GM18519 (cell line): ENCODE measurements around the gene PRRT2.
"Not testable (repeated sequence)": the region's sequence is repeated elsewhere in the genome, so short reads cannot be mapped to it uniquely, and the experiment has no call there.

Experiments used
- ATAC-seq: cut with Tn5 transposase; IDR thresholded peaks from one replicate; pipeline ENCODE4 v1.9.1; 2021; ENCODE audit warnings: mild to moderate bottlenecking, moderate library complexity; ENCODE audit not compliant: unreplicated experiment, low FRiP score

Gene PRRT2

GRCh38 chr16:29811896-29812665 lies at the start of gene PRRT2:
Gene PRRT2, plus strand, starts transcription at chr16:29812193. Its CDS starts 862 bp downstream, at chr16:29813055.
- no peak for ATAC-seq

- no peak for ATAC-seq
These were observed 48.7 kb upstream of the PRRT2 start for GRCh38 chr16:29763326-29763725.

GRCh38 chr16:29765167-29766032 lies 46.6 kb upstream of the PRRT2 start:
- ATAC-seq: no peak

- ATAC-seq: no peak
These were observed 45.4 kb upstream of the PRRT2 start for GRCh38 chr16:29766571-29766970.

- ATAC-seq: no peak
These were observed 44.9 kb upstream of the PRRT2 start for GRCh38 chr16:29767062-29767461.

- ATAC-seq: no peak
These were observed 42.5 kb upstream of the PRRT2 start for GRCh38 chr16:29769507-29769906.

- no peak for ATAC-seq
These were observed 41.6 kb upstream of the PRRT2 start for GRCh38 chr16:29770250-29770929.

GRCh38 chr16:29772330-29772729 lies 39.7 kb upstream of the PRRT2 start:
- ATAC-seq: not testable (repeated sequence)

- no peak for ATAC-seq
These were observed 37.3 kb upstream of the PRRT2 start for GRCh38 chr16:29774730-29775129.

GRCh38 chr16:29775742-29776408 lies 36.1 kb upstream of the PRRT2 start:
- ATAC-seq: no peak

GRCh38 chr16:29777576-29778350 lies 34.2 kb upstream of the PRRT2 start, which contains the start of gene ZG16:
Gene ZG16, plus strand, starts transcription at chr16:29778256. Its CDS starts 1,011 bp downstream, at chr16:29779267.
- no peak for ATAC-seq

- no peak for ATAC-seq
These were observed 32.5 kb upstream of the PRRT2 start for GRCh38 chr16:29779474-29779873.

GRCh38 chr16:29783094-29783953 lies 28.7 kb upstream of the PRRT2 start:
- not testable (repeated sequence) for ATAC-seq

GRCh38 chr16:29784157-29784556 lies 27.8 kb upstream of the PRRT2 start:
- ATAC-seq: no peak

GRCh38 chr16:29784901-29785500 lies 27.0 kb upstream of the PRRT2 start:
- ATAC-seq: no peak

- not testable (repeated sequence) for ATAC-seq
These were observed 24.8 kb upstream of the PRRT2 start for GRCh38 chr16:29787155-29787554.

GRCh38 chr16:29789775-29790182 lies 22.2 kb upstream of the PRRT2 start:
- no peak for ATAC-seq
